GM18526 (cell line): ENCODE data around the gene RIMBP2.

ENCODE experiments used
- POLR2A ChIP-seq: IDR thresholded peaks from 3 replicates; pipeline ENCODE4 v1.6.1; 2011; ENCODE audit not compliant: insufficient read length; ENCODE audit errors: extremely low read depth

RIMBP2 gene

DNA sequence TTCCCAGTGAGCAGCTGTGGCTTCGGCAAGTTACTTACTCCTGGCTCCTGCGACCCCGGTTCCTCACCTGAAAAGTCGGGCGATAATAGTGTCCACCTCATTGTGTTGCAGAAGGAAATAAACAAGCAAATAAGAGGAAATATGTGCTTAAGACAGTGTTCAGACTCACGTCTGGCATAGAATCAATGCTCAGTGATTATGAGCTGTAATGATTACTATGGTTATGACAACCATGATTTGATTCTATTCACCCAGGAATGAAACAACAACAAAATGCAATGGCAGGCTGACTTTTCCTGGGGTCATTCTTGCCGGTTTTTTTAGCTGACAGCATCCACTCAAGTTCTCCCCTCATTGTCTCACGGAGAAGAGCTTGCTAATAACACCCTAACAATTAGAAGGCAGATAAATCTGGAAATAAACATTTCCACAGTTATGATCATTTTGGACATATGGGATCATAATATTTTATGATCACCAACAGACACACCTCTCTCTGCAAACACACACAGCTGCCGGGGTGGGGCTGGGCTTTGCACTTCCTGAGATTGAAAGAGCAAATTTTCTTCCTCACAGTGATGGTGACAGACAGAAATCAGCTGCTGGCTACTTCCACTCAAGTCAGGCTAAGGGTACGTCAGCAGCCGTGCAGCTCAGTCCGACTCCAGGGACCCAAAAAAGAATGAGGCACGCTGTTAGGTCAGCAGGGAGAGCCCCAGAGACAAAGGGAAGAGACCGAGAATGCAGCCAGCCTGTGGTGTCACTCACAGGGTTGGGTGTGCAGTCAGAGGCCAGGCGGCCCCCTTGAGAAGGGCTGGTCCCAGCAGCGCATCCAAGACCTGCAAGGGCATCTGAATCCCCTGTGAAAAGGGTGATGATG, 158.0 kb downstream of the RIMBP2 start:
- TF ChIP-seq POLR2A: no peak

DNA sequence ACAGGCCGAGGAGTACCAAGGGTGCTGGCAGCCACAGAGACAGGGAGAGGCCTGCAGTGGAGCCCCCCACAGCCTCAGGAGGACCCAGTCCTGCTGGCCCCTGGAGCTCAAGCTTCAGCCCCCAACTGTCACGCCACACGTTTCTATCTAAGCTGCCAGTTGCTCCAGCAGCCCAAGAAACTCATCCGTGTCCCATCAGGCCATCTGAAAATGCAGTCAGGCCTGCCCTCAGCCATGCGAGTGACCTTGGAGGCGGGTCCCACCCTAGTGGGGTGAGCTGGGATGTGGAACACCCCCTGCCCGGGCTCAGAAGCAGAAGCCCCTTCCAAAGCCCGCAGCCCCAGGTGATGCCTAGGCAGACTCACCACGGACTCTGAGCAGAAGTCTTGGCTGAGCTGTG, 158.9 kb downstream of the RIMBP2 start:
- TF ChIP-seq POLR2A: no peak

DNA sequence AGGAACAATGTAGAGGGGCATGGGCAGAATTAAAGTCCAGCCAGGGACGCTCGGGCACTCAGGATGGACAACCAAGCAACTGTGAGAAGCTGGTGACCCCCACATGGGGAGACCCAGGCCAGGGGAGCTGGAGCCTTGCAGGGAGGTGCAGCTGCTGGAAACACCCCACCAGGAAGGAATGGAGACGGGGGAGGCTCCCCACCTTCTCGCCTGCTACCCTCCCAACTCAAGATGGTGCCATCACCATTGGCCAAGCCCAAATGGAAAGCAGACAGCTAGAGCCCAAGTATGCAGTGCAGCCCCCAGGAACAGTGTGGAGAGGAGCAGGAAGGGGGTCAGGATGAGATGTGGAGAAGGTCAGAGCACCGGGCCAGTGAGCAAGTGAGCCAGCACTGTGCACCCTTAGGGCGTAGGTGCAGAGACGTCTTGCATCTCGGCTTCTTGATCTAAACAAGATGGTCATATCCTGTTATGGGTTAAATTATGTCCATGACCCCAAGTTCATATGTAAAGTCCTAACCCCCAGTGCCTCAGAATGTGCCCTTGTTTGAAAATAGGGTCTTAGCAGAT, 159.5 kb downstream of the RIMBP2 start:
- no peak for TF ChIP-seq POLR2A

DNA sequence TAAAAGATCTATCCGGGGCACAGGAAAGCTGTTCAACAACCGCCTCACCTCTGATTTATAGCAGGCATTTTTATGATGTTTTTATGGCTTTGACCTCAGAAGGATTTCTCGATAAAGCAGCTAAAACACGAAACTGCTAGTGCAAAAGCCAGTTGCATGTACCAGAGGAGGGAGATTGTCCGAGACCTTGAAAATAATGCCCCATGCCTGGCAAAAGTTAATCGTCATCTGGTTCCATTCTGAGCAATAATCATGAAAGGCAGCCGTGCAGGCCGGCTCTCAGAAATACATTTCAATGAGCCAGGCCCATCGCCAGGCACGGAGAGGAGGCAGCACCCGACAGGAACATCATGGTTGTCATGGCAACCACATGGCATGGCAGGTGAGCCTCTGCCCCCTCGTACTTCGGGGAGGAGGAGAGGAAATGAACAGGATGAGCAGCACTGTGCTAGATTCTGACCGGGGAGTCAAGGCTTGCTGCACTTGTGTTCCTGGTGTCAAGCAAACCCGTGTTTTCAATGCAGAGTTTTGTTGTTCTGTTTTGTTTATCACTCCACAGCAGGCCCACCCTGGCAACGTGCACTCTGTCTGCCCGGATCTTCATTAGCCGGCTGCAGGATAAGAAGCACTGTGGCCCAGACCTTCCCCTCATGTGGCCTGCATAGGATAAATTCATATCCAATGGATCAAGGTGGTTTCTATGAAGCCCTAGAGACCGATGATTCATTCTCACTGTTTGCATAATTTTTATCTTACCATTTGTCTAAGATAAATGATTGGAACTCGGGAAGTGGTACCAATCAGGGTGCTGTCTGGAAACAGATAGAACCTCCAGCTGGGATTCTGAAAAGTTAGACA, 160.2 kb downstream of the RIMBP2 start:
- no peak for TF ChIP-seq POLR2A

DNA sequence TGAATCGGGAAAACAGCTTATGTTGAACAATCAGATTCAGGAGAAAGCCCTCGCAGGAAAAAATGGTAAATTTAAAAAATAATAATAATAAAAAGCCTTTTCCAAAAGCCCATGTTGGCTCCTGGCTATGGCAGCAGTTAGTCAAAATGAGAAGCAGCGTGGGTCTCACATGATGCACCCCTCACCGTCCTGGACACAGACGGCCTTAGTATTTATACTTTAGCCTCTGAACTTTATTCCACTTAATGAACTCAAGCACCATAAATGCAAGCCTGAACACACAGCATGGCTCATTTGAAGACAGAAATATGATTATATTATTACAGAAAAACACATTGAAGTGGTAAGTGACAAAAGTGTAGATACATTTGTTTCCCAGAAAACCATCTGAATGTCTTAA, 160.9 kb downstream of the RIMBP2 start:
- TF ChIP-seq POLR2A: no peak

DNA sequence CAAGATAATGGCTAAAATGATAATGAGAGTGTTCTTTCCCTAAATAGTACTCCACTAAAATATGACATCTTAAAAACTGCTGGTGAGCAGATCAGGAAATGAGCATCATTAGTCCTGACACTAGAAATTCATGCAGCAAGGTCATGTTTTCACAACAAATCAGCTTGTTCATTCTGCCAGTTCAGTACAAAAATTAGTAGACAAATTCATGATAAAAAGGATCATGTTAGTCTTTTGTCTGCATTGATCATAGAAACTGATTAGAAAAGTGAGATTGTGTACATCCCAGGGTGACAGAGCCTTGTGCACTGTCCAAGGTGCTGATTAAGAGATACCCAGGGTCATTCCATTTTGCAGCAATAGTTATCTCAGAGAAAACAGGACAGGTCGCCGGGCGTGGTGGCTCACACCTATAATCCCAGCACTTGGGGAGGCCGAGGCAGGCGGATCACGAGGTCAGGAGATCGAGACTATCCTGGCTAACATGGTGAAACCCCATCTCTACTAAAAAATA, 163.6 kb downstream of the RIMBP2 start:
- TF ChIP-seq POLR2A: no peak

DNA sequence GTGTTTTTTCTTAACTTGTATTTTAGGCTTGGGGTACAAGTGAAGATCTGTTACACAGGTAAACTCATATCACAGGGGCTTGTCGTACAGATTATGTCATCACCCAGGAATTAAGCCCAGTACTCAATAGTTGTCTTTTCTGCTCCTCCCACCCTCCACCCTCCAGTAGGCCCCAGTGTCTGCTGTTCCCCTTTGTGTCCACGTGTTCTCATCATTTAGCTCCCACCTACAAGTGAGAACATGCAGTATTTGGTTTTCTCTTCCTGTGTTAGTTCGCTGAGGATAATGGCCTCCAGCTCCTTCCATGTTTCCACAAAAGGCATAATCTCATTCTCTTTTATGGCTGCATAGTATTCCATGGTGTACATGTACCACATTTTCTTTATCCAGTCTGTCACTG, 166.7 kb downstream of the RIMBP2 start:
- no peak for TF ChIP-seq POLR2A

DNA sequence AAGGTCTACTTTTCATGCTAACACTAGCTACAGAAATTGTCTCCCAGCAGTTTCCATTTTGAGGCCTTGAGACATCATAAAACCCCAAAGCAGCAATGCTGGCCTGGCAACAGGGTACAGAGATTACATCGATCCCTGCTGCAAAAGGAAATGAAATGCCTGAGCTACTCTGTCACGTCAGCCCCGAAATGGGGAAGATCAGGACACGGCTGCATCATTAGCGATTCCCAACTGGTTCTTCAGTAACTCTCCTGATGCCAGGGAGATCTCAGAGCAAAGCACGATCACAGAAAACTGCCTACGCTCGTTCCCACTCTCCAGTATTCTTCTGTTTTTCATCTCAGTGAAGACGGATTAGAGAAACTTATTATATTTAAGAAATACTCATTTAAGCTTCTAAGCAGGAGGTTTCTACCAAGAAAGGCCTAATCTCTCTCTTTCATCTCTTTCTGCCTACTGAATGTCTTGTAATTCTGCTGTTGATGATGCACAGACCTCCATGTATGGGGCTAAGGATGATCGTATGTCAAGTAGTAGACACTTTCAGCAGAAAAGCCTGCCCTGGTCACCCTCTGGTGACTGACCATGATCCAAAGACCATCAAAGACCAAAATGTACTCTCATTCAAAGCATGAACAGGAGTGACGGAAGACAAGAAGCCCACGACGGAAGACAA, 168.5 kb downstream of the RIMBP2 start:
- TF ChIP-seq POLR2A: no peak

DNA sequence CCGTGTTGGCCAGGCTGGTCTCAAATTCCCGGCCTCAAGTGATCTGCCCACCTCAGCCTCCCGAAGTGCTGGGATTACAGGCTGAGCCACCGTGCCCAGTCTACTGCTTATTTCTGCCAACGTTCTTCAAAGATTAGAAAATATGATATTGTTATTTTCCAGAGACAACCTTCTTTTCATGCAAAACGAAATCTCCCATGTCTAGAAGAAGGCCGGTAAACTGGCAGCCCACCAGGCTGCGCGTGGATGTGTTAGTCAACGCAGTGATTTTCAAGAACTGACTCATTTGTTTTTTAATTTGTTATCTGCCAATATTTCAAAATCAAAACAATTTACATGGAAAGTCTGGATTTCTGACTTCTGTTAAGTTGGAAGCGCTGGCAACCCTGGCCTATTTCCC, 169.6 kb downstream of the RIMBP2 start:
- no peak for TF ChIP-seq POLR2A

DNA sequence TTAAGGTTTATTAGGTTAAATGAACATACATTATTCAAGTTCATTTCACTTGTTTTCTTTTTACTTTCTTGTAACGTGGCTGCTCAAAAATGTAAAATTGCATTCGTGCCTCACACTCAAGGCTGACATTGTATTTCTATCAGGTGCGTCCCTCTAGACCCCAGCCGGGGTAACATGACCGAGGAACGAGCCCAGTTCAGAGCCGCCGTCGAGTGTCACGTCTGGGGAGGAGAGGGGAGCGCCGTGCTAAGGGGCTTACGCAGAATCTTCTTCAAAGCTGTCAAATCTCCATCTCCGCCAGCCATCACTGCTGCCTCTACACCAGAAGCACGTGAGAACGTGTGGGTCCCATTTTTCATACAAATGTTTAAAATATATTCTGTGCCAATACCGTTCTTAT, 170.6 kb downstream of the RIMBP2 start:
- no peak for TF ChIP-seq POLR2A

DNA sequence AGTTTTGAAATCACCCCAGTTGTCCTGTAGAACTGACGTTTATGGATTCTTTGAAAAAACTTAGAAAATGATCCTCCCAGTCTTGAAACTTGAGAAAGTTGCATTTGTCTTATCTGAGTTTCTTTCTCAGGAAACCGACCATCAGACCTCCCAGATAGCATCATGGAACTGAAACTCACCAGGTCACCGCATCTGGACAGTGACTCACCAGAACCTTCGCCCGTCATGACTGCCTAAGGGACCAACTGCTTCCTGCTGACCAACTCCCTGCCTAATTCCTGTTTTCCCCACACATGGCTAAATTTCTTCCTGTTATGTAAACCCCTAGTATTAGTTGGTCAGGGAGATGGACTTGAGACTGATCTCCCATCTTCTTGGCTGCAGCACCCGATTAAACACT, 175.7 kb downstream of the RIMBP2 start:
- TF ChIP-seq POLR2A: no peak

DNA sequence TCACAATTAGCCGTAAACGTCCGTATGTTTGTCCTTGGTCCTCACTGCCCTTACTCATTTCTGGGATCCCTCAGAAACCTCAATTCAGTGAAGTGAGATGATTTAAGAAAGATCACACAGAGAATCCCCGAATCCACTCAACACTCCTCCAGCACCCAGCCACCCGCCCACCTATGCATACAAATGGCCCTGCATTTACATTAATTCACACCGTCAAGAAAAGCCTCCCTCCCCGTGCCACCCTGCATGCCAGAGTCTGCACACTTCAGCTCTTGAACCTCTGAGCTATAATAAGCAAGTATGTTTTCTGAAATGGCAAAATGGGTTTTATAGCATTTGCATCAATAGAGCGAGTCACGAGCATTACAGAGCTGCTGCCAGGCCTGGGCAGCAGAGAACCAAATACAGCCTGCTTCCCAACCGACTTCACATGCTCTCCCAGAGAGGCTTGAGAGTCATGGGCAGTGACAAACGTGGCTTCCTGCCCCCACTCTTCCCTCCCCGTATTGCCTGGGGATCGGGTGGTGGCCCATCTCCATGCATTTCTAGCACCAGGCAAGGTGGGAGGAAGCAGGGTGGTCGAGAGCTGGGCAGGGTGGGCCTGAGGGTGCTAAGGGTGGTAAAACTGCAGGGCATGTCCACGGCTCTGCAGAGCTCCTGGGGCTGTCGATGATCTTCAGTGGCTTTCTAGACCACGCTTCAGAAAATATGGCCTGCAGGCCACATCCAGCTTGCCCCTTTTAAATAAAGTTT, 177.6 kb downstream of the RIMBP2 start:
- TF ChIP-seq POLR2A: no peak

DNA sequence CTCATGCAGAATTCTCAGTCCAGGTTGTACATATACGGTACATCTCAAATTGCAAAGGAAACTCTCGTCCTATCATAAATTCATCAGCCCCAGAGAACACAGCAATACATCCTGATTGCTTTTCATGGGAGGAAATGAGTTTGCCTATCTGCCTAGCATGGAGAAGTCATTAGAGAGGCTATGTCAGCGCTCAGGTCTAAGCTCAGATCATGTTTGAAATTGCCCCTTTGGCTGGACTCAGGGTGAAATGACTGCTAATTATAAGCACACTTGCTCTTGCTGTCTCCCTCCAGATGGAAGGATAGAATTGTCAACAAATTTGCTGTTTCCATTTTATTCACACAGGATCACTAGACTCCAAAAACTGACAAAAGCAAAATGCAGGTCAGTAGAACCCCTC, 178.4 kb downstream of the RIMBP2 start:
- TF ChIP-seq POLR2A: no peak

DNA sequence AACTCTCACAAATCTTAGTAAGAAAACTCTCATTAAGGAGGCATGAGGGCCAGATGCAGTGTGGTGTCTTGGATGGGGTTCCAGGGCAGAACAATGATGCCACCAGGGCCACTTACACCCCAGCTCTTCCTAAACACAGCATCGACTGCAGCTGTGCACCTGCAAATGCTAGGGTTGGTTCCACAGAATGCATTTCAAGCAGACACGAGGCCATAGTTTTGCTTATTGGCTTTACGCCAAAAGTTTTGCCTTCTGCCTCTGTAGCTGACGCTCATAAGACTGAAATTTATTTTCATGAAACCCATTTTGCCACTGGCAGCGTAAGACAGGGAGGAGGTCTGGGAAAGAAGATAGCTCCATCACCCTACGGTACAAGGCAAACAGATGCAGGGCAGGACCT, 179.0 kb downstream of the RIMBP2 start:
- no peak for TF ChIP-seq POLR2A
